Cardiac muscle cell (in vitro differentiated cells and primary cell): ENCODE data around the gene TNFRSF19. TPM values are rescaled to one million over a fixed set of nuclear protein-coding genes. Genes with fewer than 3 reads are reported as not detected.

Source experiments
- DNase-seq, 2 donors: peaks; one replicate each; pipeline versions ENCODE4 v3.0.0 to v3.0.0-alpha.2; 2010 to 2017; ENCODE audit warnings: low read depth in 1 of 2, low spot score in 1 of 2
- H3K27ac ChIP-seq: fragments of 200-600 bp; sonication (generic); 2 replicates; pipeline ENCODE4 v1.5.1; 2016
- H3K27me3 ChIP-seq: fragments of 200-600 bp; sonication (generic); 2 replicates; pipeline ENCODE4 v1.6.0; 2016; ENCODE audit warnings: control low read depth
- H3K36me3 ChIP-seq: fragments of 200-600 bp; sonication (generic); 2 replicates; pipeline ENCODE4 v1.5.1; 2016; ENCODE audit warnings: control low read depth
- H3K4me1 ChIP-seq: fragments of 200-600 bp; sonication (generic); 2 replicates; pipeline ENCODE4 v1.8.1; 2017; ENCODE audit warnings: low read depth, mild to moderate bottlenecking, mixed run types
- H3K4me3 ChIP-seq: fragments of 200-600 bp; sonication (generic); 2 replicates; pipeline ENCODE4 v1.5.1; 2016; ENCODE audit warnings: mild to moderate bottlenecking
- H3K9me3 ChIP-seq: fragments of 200-600 bp; sonication (generic); 2 replicates; pipeline ENCODE4 v1.5.1; 2017; ENCODE audit warnings: low read depth, mild to moderate bottlenecking, control low read depth
- polyA plus RNA-seq: library from polyadenylated mRNA; unstranded; fragments of >200 nt; fragmentation: Nextera tagmentation; extraction: Ambion mirVana; gene quantifications from 2 replicates; pipeline ENCODE4 v1.2.1, GENCODE V29; 2016
- total RNA-seq: library from RNA; depleted of rRNA; stranded (reverse); fragments of >200 nt; gene quantifications from 2 replicates; pipeline ENCODE4 v1.2.3, GENCODE V29; 2016
- TF ChIP-seq, protein P1 (sequence below): IDR thresholded peaks from 2 replicates; pipeline ENCODE4 v1.5.1; 2012; ENCODE audit warnings: low read depth, mild to moderate bottlenecking, low read length

TNFRSF19 gene
- total and polyA plus RNA-seq, 2 experiments from 2014 or later: 91.3 to 139 TPM

- TF ChIP-seq, protein P1, sequence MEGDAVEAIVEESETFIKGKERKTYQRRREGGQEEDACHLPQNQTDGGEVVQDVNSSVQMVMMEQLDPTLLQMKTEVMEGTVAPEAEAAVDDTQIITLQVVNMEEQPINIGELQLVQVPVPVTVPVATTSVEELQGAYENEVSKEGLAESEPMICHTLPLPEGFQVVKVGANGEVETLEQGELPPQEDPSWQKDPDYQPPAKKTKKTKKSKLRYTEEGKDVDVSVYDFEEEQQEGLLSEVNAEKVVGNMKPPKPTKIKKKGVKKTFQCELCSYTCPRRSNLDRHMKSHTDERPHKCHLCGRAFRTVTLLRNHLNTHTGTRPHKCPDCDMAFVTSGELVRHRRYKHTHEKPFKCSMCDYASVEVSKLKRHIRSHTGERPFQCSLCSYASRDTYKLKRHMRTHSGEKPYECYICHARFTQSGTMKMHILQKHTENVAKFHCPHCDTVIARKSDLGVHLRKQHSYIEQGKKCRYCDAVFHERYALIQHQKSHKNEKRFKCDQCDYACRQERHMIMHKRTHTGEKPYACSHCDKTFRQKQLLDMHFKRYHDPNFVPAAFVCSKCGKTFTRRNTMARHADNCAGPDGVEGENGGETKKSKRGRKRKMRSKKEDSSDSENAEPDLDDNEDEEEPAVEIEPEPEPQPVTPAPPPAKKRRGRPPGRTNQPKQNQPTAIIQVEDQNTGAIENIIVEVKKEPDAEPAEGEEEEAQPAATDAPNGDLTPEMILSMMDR: no peak
- H3K4me3 ChIP-seq: no peak overlapping the region
- no peaks in the 10 kb centered on the region for H3K9me3 ChIP-seq
- DNase-seq: peak in 1 of 2 donors; percentile 86
- no peaks in the 10 kb centered on the region for H3K36me3 ChIP-seq
- no peaks in the 10 kb centered on the region for H3K4me1 ChIP-seq
- no peaks in the 10 kb centered on the region for H3K27me3 ChIP-seq
- H3K27ac ChIP-seq: no peak overlapping the region
These were observed 110.8 kb downstream of the TNFRSF19 start for GRCh38 chr13:23680845-23681669.

DNA sequence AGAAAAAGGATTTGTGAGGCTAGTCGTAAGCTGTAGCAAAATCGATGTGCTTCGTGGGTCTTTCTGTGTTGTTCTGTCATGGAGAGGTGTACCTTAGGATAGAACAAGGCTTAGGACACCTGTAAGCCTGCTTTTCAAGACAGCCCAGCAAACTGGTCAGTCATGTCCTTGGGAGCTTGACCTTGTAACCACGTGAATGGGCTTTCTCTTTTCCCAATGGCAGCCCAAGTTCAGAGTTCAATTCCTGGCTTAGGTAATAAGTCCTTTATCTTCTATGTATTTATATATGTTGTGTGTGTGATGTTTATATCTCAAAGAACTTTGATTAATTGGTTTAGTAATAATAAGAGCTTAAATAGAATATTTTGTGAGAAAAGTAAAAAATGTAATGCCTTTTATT, 112.9 kb downstream of the TNFRSF19 start:
- no peak for DNase-seq
- Histone ChIP-seq H3K9me3 (no peaks in the 10 kb centered on the region), H3K4me1 (no peaks in the 10 kb centered on the region), H3K36me3 (no peaks in the 10 kb centered on the region), H3K27me3 (no peaks in the 10 kb centered on the region), H3K27ac (no peak overlapping the region), H3K4me3 (no peak overlapping the region)
- TF ChIP-seq, protein P1: no peak

- TF ChIP-seq, protein P1: no peak
- DNase-seq: no peak
These were observed 114.4 kb downstream of the TNFRSF19 start for GRCh38 chr13:23684647-23685046.

GRCh38 chr13:23685416-23685815, 115.2 kb downstream of the TNFRSF19 start:
- Histone ChIP-seq H3K27me3 (no peaks in the 10 kb centered on the region), H3K9me3 (no peaks in the 10 kb centered on the region)
- TF ChIP-seq, protein P1: no peak

More at GRCh38 chr13:23684647-23685046, 114.4 kb downstream of the TNFRSF19 start:
- Histone ChIP-seq H3K36me3 (no peaks in the 10 kb centered on the region), H3K27me3 (no peaks in the 10 kb centered on the region), H3K4me1 (no peaks in the 10 kb centered on the region), H3K27ac (no peak overlapping the region), H3K9me3 (no peaks in the 10 kb centered on the region), H3K4me3 (no peak overlapping the region)

DNA sequence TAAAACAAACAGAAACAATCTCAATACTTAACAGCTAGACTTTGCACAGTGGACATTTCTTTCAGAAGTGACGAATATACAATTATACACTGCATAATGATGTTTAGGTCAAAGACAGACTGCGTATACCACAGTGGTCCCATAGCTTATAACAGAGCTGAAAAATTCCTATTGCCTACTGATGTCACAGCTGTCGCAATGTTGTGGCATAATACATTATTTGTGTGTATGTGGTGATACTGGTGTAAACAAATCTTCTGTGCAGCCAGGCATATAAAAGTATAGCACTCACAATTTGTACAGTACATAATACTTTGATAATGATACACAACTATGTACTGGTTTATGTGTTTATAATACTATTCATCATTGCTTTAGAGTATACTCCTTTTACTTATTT, 116.7 kb downstream of the TNFRSF19 start:
- no peaks in the 10 kb centered on the region for H3K4me1 ChIP-seq

More at GRCh38 chr13:23685416-23685815, 115.2 kb downstream of the TNFRSF19 start:
- no peaks in the 10 kb centered on the region for H3K4me1 ChIP-seq
- no peaks in the 10 kb centered on the region for H3K36me3 ChIP-seq
- H3K27ac ChIP-seq: no peak overlapping the region
- no peak for DNase-seq
- no peak overlapping the region for H3K4me3 ChIP-seq

More for the DNA sequence above, 116.7 kb downstream of the TNFRSF19 start:
- no peaks in the 10 kb centered on the region for H3K27me3 ChIP-seq
- TF ChIP-seq, protein P1: no peak
- H3K9me3 ChIP-seq: no peaks in the 10 kb centered on the region
- no peak for DNase-seq
- no peak overlapping the region for H3K27ac ChIP-seq
- H3K4me3 ChIP-seq: no peak overlapping the region
- H3K36me3 ChIP-seq: no peaks in the 10 kb centered on the region
